Activated T-cell treated with anti-CD3 and anti-CD28 coated beads for 4 hours (primary cell): ENCODE measurements around the gene DPYD.

Experiments
- DNase-seq: peaks from one replicate; pipeline ENCODE4 v3.0.0-alpha.2; 2020

The DPYD gene

DNA sequence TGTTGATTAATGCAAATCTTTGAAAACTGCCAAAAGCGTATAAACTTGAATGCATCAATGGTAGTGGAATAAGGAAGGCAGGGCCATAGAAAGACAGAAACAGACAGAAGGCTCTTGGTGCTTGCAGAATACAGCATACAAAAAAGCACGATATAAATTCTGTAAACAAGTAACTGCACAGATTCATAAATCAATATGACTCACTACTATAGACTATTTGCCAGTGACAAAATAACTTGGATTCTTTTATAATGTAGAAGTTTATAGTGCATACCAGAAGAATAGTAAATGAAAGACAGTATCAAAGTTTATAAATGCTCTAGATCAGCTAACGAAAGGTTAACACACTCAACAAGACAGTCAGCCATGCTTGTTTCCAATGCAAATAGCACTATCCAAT, 849.7 kb downstream of the DPYD start:
- no peak for DNase-seq

DNA sequence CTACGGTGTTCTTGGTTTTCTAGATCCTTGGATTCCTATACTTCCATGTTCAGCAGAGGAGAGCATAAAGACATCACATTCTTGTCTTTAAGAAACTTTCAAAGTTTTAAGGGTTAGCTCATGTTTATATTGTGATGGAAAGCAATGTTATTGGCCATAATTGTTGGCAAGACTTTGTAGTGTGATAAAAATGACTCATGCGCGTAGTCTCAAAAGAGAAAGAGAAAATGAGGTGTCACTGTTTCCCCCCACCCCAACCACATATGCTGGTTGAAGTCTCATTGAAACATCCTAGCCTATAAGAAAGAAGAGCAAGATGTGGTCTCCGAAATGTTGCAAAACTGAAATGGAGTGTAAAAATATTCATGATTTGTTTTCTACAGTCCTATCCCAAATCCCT, 850.5 kb downstream of the DPYD start:
- no peak for DNase-seq

DNA sequence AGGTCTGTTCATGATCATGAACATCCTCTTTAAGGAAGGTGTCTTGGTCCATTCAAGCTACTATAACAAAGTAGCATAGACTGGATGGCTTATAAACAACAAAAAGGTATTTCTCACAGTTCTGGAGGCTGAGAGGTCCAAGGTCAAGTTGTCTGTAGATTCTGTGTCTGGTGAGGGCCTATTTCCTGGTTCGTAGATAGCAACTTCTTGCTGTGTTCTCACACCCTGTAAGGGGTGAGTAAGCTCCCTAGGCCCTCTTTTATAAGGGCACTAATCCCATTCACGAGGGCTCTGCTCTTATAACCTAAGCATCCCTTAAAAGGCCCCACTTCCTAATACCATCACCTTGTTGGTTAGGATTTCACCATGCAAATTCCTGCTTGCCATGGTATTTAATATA, 851.5 kb downstream of the DPYD start:
- no peak for DNase-seq

DNA sequence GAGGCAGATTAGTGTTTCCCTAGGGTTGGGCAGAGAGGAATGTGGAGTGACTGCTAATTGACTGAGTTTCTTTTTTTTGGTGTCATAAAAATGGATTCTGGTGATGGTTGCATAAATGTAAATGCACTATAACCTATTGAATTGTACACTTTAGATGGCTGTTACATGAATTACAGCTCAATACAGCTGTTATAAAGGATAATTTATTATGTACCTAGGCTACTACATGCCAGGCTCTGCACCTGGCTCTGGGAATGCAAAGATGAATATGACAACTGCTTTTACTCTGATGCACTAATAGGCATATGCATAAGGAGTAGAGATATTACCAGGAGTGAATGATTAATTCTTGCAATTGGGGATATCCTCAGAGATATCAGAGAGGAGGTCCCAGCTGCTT, 854.0 kb downstream of the DPYD start:
- no peak for DNase-seq

DNA sequence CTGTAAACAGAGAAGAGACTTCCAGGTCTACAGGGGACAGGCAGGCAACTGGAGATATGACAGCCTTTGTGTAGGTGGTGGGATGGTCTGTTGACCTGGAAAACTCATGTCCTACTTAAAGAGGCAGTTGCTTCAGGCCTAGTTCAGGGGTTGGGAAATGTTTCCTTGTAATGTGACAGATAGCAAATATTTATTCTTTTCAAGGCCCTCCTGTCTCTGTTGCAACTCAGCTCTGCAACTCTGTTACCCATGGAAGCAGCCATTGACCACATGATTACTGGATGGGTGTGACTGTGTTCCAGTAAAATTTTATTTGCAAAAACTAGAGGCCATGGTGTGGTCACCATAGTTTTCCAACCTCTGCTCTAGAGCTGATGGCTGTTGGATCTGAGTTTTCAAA, 857.3 kb downstream of the DPYD start:
- DNase-seq: no peak

DNA sequence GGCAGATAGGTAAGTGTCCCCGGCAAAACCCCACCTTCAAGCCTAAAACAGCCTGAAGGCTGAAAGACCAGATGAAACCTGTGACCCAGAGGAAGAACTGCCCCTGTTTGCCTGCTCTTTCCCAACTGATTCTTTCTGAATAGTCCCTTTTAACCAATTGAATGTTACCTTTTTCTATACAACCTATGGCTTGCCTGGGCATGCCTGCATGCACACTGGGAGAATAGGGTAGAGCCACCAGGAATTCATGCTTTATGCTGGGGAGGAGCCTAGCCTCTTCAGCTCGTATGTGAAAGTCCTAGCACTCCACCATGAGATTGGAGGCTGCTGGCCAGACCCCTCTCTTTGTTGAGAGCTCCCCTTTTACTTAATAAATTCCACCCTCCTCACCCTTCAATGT, 859.2 kb downstream of the DPYD start:
- DNase-seq: no peak

DNA sequence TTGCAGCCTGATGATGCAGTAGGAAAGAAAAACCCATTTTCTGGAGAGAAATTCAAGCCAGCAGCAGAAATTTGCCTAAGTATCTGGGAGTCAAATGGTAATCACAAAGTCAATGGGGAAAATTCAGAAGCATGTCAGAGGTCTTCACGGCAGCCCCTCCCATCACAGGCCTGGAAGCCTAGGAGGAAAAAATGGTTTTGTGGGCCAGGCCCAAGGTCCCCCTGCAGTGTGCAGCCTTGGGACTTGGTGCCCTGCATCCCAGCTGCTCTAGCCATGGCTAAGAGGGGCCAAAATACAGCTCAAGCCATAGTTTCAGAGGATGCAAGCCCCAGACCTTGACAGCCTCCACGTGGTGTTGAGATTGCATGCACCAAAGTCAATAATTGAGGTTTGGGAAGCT, 864.4 kb downstream of the DPYD start:
- DNase-seq: no peak

DNA sequence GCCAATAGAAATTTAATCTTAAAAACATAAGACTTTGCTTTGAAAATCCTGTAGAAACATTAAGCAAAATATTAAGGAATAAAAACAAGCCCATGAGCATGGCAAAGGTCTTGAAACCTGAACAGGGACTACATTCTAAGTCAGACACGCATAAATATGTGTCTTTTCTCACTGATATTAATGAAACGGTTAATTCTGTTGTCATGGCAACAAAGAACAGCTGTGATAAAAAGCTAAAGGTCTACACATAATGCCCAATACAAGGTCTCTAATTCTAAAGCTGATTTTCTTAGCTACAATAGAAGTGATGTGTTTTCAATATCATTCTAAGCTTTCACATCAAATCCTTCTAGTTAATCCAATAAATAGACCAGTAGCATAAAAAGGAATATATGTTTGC, 867.6 kb downstream of the DPYD start:
- DNase-seq: no peak

DNA sequence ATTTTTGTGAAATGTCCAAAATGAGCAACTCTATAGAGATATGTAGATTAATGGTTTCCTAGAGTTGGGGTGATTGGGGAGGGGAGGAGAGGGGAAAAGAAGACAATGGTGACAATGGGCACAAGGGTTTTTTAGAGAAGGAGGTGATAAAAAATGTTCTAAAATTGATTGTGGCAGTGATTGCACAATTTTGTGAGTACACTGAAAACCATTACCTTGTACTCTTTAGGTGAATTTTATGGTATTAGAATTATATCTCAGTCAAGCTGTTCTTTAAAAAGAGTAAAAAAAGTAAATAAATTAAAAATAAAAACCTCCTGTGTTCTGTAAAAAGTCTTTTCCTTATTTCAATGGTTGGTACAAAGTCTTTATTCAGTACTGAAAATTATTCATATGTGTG, 869.0 kb downstream of the DPYD start:
- no peak for DNase-seq

DNA sequence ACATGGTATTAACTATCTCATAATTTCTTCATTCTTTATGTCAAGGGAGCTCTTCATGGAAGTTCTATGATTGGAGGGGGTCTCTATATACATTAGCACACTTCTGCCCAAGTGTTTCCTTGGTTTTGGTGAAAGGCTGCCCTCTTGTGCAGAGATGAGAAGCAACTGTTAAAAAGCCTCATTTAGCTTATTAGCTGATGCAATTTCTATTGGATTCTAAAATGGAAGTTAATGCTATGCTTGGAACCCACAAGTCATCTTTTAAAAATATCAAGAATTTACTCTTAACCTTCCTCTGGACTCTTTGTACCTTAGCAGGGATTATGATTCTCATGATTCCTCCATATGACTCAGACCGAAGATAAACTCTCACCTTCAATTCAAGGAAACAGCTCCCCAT, 870.3 kb downstream of the DPYD start:
- DNase-seq: no peak

DNA sequence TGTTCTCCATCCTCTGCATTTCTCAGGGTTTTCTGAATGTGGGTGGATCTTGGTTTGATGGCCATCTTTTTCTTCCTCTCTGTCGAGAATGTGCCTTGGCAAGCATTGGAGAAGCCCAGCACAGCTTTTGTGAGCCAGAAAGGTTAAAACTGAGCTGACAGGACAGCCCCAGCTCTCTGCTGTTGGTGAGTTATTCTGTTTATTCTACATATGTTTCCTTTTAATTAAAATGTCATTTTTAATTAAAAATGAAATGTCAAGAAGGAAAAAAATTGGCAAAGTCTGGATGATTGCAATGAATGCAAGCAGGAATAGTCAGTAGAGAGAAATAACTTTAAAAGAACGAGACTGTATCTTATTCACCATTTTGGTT, 873.4 kb downstream of the DPYD start:
- no peak for DNase-seq

DNA sequence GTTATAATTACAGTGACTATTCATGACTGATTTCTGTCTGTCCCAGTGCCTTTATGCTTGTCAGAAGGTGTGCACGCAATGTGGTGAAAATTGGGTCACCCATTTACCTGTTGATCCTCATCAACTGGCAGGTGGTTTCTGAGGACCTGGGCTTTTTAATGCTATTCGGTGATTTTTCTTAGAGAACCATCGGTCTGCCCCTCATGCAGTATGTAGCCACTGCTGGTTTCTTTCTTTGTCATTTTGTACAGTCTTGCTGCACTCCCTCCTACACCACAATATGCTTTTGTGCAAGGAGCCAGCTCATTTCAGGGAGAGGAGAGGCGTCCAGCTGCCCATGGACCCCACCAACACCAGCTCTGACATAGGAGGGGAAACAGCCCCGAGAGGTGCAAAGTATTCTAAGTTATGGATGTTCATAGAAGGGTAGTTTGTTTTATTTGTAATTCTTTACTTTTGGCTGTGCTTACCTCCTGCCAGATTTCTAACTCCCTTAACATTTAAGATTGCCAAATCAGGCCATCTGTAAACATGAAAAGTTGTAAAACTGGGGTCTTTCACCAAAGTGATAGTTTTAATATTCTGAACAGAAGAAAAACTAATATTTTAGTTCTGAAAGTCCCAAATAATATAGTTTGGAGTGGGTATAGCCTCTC, 873.9 kb downstream of the DPYD start:
- no peak for DNase-seq

DNA sequence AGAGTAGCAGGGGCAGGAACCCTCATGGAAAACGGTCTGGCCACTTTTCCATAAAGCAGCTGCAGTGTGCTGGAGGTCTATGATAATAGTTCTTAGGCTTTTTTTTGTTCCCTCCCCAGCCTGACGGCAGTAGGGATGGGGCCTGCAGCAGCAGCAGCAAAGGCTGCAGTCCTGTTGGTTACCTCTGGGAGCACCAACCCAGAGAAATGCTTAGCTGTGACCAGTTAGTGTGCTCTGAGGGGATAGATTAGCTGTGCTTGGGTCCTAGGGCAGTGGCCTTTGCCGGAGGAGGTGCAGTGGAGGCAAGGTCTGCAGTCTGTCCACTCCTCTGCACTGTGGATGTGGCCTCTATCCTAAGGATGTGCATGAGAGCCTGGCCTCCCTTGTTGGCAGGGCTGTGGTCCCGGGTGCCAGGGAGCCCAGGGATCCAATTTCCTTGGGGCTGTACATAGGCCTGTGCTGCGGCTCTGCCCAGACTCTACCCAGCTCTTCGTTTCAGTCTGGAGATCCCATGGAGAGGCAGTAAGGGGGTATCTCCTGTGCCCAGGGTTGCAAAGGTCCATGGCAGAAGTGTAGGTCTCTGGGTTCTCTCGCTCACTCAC, 876.6 kb downstream of the DPYD start:
- no peak for DNase-seq

DNA sequence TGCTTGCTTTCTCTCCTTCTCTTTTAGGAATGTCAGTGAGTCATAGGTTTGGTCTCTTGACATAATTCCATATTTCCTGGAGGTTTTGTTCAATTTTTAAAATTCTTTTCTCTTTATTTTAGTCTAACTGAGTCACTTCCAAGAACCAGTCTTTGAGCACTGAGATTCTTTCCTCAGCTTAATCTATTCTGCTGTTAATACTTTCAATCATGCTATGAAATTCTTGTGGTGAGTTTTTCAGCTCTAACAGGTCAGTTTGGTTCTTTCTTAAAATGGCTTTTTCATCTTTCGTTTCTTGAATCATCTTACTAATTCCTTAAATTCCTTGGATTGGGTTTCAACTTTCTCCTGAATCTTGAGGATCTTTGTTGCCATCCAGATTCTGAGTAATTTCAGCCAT, 878.3 kb downstream of the DPYD start:
- no peak for DNase-seq

DNA sequence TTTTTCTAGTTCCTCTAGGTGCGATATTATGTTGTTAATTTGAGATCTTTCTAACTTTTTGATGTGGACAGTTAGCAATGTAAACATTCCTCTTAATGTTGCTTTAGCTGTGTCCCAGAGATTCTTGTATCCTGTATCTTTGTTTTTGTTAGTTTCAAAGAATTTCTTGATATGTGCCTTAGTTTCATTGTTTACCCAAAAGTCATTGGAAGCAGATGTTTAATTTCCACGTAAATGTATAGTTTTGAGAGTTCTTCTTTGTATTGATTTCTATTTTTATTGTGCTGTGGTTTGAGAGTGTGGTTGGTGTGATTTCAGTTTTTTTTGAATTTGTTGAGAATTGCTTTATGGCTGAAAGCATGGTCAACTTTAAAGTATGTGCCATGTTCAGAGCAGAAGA, 879.8 kb downstream of the DPYD start:
- no peak for DNase-seq

DNA sequence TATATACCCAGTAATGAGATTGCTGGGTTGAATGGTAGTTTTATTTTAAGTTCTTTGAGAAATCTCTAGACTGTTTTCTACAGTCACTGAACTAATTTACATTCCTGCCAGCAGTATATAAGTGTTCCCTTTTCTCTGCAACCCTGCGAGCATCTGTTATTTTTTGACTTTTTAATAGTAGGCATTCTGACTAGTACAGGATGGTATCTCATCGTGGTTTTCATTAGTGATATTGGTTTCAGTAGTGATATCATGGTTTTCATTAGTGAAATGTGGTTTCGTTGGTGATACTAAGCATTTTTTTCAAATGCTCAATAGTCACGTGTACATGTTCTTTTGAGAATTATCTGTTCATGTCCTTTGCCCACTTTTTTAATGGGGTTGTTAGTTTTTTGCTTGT, 882.4 kb downstream of the DPYD start:
- no peak for DNase-seq

DNA sequence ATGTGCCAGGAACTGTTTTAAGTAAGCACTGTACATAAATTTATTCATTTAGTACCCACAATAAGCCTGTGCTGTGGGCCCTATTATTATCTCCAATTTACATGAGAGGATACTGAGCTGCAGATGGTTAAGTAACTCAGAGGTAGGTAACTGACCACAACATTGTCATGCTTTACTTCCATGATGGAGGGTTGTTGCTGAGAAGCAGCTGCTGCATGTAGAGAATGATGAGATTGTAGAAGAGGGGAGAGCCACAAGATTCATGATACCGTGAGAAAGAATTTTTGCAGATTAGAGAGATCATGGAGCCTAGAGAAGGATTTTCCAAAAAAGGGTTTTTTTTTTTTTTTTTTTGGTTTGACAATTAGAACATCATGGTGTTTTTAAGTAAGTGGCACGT, 886.2 kb downstream of the DPYD start:
- no peak for DNase-seq

DNA sequence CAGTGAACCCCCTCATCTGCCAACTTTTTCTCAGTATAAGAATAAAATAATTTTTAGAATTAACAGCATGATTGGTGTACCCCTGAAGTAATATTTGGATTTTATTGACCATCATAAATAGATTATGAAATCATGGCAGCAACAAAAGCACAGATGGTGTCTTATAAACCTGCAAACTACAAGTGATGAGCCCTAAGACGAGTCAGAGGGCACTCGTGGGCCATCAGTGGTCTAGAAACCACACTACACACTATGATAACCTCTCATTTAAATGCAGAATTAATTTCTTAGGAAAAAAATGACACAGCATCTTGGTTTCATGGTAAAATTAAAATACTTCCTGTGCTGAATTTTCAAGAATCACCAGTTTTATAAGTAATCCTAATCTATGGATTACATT, 886.9 kb downstream of the DPYD start:
- no peak for DNase-seq
